Astrocyte of the spinal cord (primary cell): ENCODE data around the gene NCAPD2.

Experiments
- DNase-seq: peaks from one replicate; pipeline ENCODE4 v3.0.0; 2011; ENCODE audit warnings: low read depth, low spot score
- H3K4me3 ChIP-seq: 2 replicates; pipeline ENCODE4 v1.5.1; 2011; ENCODE audit warnings: low read depth, mild to moderate bottlenecking, low read length, moderate library complexity
- CTCF ChIP-seq: IDR thresholded peaks from 2 replicates; pipeline ENCODE4 v1.5.1; 2012; ENCODE audit warnings: low read depth, mild to moderate bottlenecking, low read length, inconsistent platforms
- in situ Hi-C: cut with HindIII; loops from 2 replicates; pipeline ENCODE4 v1.10.0; 2017; ENCODE audit warnings: low sequenced_read_pairs

NCAPD2 gene

GRCh38 chr12:6451348-6452244 lies 42.3 kb upstream of the NCAPD2 start, which contains the start of gene TAPBPL:
Gene TAPBPL, plus strand, starts transcription at chr12:6452042. Its CDS starts 207 bp downstream, at chr12:6452249.
- peak; percentile 76 for DNase-seq
- H3K4me3 ChIP-seq, result peak within 1 kb of the TSS; percentile 54
- in situ Hi-C loops, result loop anchor here (25.0 kb wide), 1 partner anchor 139 kb away; the partner anchor contains the start of gene PLEKHG6
- no peak for TF ChIP-seq CTCF

DNA sequence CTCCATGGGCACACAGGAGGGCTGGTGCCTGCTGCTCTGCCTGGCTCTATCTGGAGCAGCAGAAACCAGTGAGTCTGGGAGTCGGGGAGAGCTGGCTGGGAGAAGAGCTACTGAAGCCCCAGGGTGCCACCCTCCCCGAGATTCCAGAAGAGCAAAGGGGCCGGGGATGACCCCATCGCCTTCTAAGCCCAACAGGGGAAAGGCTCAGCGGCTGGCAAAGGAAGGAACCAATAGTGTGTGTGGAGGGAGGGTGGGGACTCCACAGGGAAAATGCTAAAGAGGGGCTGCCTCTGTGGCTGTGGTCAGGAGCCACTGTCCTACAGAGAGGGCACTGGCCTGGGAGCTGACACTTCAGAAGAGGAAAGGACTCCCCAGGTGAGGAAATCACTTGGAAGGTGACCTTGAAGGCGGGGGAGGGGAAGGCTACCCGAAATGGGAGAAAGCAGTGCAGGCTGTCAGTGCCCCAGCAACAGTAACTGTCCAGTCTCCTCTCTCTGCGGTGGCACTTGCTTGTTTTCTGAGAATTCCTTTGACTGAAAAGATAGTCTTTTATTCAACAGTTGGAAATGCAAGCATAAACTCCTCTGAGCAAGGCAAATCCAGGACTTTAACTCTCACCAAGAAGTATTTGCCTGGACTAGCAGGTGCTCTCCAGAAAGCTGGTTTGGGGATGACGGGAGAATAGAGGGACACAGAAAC lies 41.5 kb upstream of the NCAPD2 start:
- no peak for TF ChIP-seq CTCF
- in situ Hi-C loops, result loop anchor here (25.0 kb wide), 1 partner anchor 140 kb away; the partner anchor contains the start of gene PLEKHG6
- no peak for DNase-seq
- H3K4me3 ChIP-seq, result peak overlapping the region; percentile 54

- no peak for DNase-seq
- in situ Hi-C loops, result loop anchor here (25.0 kb wide), 1 partner anchor 141 kb away; the partner anchor contains the start of gene PLEKHG6
- no peak for TF ChIP-seq CTCF
- H3K4me3 ChIP-seq, result no peak overlapping the region
These were observed 40.8 kb upstream of the NCAPD2 start for GRCh38 chr12:6452944-6453630.

DNA sequence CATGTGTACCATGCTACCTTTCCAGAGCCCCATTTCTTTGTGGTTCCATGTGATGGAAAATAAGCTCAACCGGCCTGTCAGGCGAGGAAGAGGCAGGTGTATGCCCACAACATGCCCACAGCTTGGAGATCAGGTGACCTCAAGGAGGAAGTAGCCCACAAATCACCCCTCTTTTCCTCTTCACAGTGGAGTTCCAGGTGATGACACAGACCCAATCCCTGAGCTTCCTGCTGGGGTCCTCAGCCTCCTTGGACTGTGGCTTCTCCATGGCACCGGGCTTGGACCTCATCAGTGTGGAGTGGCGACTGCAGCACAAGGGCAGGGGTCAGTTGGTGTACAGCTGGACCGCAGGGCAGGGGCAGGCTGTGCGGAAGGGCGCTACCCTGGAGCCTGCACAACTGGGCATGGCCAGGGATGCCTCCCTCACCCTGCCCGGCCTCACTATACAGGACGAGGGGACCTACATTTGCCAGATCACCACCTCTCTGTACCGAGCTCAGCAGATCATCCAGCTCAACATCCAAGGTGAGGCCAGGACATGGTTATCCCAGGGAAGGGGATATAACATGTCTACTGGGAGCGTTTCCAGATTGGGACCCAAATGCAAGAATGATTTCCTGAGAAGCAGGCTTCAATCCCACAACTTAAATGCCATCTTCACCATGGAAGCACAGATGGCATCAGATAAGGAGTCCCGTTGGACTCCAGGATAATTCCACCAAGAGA lies 36.5 kb upstream of the NCAPD2 start:
- in situ Hi-C loops, result loop anchor here (25.0 kb wide), 1 partner anchor 145 kb away; the partner anchor contains the start of gene PLEKHG6
- no peak for DNase-seq
- TF ChIP-seq CTCF, result no peak
- H3K4me3 ChIP-seq, result no peak overlapping the region

GRCh38 chr12:6458281-6459003 lies 35.5 kb upstream of the NCAPD2 start:
- TF ChIP-seq CTCF, result no peak
- no peak for DNase-seq
- in situ Hi-C loops, result loop anchor here (25.0 kb wide), 1 partner anchor 146 kb away; the partner anchor contains the start of gene PLEKHG6

More at GRCh38 chr12:6458281-6459003, 35.5 kb upstream of the NCAPD2 start:
- H3K4me3 ChIP-seq, result no peak overlapping the region
